ENCODE data around the gene ATXN3L. TPM values are rescaled to one million over a fixed set of nuclear protein-coding genes. Genes with fewer than 3 reads are reported as not detected.

The ATXN3L gene
- total and polyA plus RNA-seq, 2 of the 8 experiments (the other 6 are each of a cell fraction or from before 2014, with no cell fraction given), result not detected

GRCh38 chrX:13281289-13281688 is 38.6 kb downstream of the ATXN3L start:
- POLR2A ChIA-PET (ENCODE audit: partially characterized antibody), result no interaction called here
- no peaks in the 10 kb centered on the region for H3K79me1 ChIP-seq (ENCODE audit: low read depth, low read length)
- DNase-seq (ENCODE audit: low read depth in 1 of 2, low spot score in 2 of 2) (no peak), FAIRE-seq (no peak)
- no peaks in the 10 kb centered on the region for H3K27me3 ChIP-seq (replicated peaks in 1 of 4; ENCODE audit: control insufficient read depth in 3 of 4, extremely low read depth in 1 of 4, insufficient read depth in 3 of 4, low read length in 3 of 4)
- no peak overlapping the region for H2AFZ ChIP-seq (ENCODE audit: low read length)
- H2BK12ac ChIP-seq (ENCODE audit: low read depth, low read length), result no peak overlapping the region
- H2BK120ac ChIP-seq (replicated peaks; ENCODE audit: low read depth, low read length), result peak overlapping the region; percentile 89
- H3K23ac ChIP-seq (ENCODE audit: insufficient read length), result no peak overlapping the region
- H3K4me1 ChIP-seq (replicated peaks in 1 of 4; ENCODE audit: control insufficient read depth in 3 of 4, insufficient read depth in 4 of 4, low read length in 3 of 4), result peaks cover 3 to 15% (median 8%) of the 10 kb centered on the region in 4 experiments
- H3K79me2 ChIP-seq (ENCODE audit: control insufficient read depth in 1 of 2, insufficient read depth in 2 of 2, low read length in 2 of 2), result no peaks in the 10 kb centered on the region
- no peaks in the 10 kb centered on the region; a peak in 1 of 4 replicates for H3K9me3 ChIP-seq (ENCODE audit: insufficient read depth in 2 of 2, low read depth in 1 of 2, low read length in 1 of 2)
- no peak overlapping the region for H2AK5ac ChIP-seq (ENCODE audit: low read depth, low read length)
- H4K91ac ChIP-seq (replicated peaks; ENCODE audit: insufficient read length, low read length), result no peak overlapping the region
- H3K18ac ChIP-seq (ENCODE audit: extremely low read depth, low read length), result no peak overlapping the region
- H2BK20ac ChIP-seq (ENCODE audit: low read length), result no peak overlapping the region
- H2BK5ac ChIP-seq (ENCODE audit: low read depth, low read length), result no peak overlapping the region
- no peak overlapping the region for H3K4me2 ChIP-seq (ENCODE audit: insufficient read depth in 1 of 2, low read depth in 2 of 2, low read length in 2 of 2)
- H3K27ac ChIP-seq (ENCODE audit: low read depth, low read length), result no peak overlapping the region
- H2BK15ac ChIP-seq (ENCODE audit: low read length), result no peak overlapping the region
- H3K56ac ChIP-seq (replicated peaks; ENCODE audit: insufficient read length, low read depth, low read length), result no peak overlapping the region
- no peaks in the 10 kb centered on the region; a peak in 1 of 8 replicates for H3K36me3 ChIP-seq (ENCODE audit: control insufficient read depth in 2 of 4, insufficient read depth in 4 of 4, low read length in 3 of 4)
- H4K20me1 ChIP-seq (replicated peaks in 1 of 2; ENCODE audit: control insufficient read depth in 1 of 2, insufficient read depth in 2 of 2, low read length in 2 of 2), result no peaks in the 10 kb centered on the region
- no peak overlapping the region for H3K4ac ChIP-seq (replicated peaks; ENCODE audit: insufficient read length, low read depth, low read length)
- H4K5ac ChIP-seq (ENCODE audit: insufficient read length, low read depth, low read length), result no peak overlapping the region
- no peak overlapping the region for H3K9ac ChIP-seq (replicated peaks in 1 of 4; ENCODE audit: extremely low read depth in 1 of 4, low read depth in 3 of 4, low read length in 3 of 4)
- H3K23me2 ChIP-seq (ENCODE audit: low read depth, low read length), result no peaks in the 10 kb centered on the region
- no peak overlapping the region for H4K8ac ChIP-seq (ENCODE audit: extremely low read depth, insufficient read depth, low read length)
- CTCF ChIA-PET (ENCODE audit: partially characterized antibody), result no interaction called here
- WGBS, 2 experiments (ENCODE audit: extremely low coverage in 1 of 2, insufficient coverage in 1 of 2, insufficient read length in 1 of 2, insufficient replicate concordance in 2 of 2, low coverage in 1 of 2, low lambda C conversion rate in 2 of 2, missing lambda C conversion rate in 1 of 2), result 91% methylated on average over 6 of the region's 6 CpGs; no CpG with 5 or more reads in 1 of the 2 experiments
- H3K4me3 ChIP-seq (ENCODE audit: extremely low read depth in 1 of 4, insufficient read depth in 2 of 4, low read depth in 3 of 4, low read length in 4 of 4), result no peak overlapping the region
- TF ChIP-seq RXRA (IDR thresholded peaks at IDR 0.05; ENCODE audit: insufficient read depth, low read depth, low read length), result no peak
- no peak for TF ChIP-seq SIX5 (IDR thresholded peaks at IDR 0.05; ENCODE audit: low read depth, low read length)
- no peak for TF ChIP-seq POU5F1 (IDR thresholded peaks at IDR 0.05; ENCODE audit: low read depth, low read length)
- no peak for TF ChIP-seq ATF3 (IDR thresholded peaks at IDR 0.05; ENCODE audit: insufficient read depth, low read depth, low read length)
- no peak for TF ChIP-seq YY1 (IDR thresholded peaks at IDR 0.05; ENCODE audit: low read depth, low read length)
- TF ChIP-seq SIN3A (conservative IDR thresholded peaks at IDR 0.05 in 1 of 2, IDR thresholded peaks at IDR 0.05 in 1 of 2; ENCODE audit: low read depth in 1 of 2, low read length in 2 of 2), result no peak
- no peak for TF ChIP-seq RAD21 (IDR thresholded peaks at IDR 0.05 in 1 of 2, conservative IDR thresholded peaks at IDR 0.05 in 1 of 2; ENCODE audit: low read depth in 2 of 2, low read length in 2 of 2)
- H3K14ac ChIP-seq (ENCODE audit: insufficient read length), result no peak overlapping the region
